ENCODE measurements around the gene TMEM221. TPM values are rescaled to one million over a fixed set of nuclear protein-coding genes. Genes with fewer than 3 reads are reported as not detected.
"Not testable (repeated sequence)": the region's sequence is repeated elsewhere in the genome, so short reads cannot be mapped to it uniquely, and the experiment has no call there.

The TMEM221 gene
- total RNA-seq = not detected in 2 replicates

- DNase-seq = peak; percentile 48
These were observed at the start of gene TMEM221 for GRCh38 chr19:17448131-17448967. Gene TMEM221, minus strand, starts transcription at chr19:17448668. Its CDS starts 206 bp downstream, at chr19:17448462.

- DNase-seq = no peak
These were observed 48.8 kb upstream of the TMEM221 start for GRCh38 chr19:17497149-17497798.

GRCh38 chr19:17496337-17496997 lies 48.0 kb upstream of the TMEM221 start:
- peak; percentile 92 for DNase-seq

GRCh38 chr19:17495639-17496296 lies 47.3 kb upstream of the TMEM221 start:
- no peak for DNase-seq

DNA sequence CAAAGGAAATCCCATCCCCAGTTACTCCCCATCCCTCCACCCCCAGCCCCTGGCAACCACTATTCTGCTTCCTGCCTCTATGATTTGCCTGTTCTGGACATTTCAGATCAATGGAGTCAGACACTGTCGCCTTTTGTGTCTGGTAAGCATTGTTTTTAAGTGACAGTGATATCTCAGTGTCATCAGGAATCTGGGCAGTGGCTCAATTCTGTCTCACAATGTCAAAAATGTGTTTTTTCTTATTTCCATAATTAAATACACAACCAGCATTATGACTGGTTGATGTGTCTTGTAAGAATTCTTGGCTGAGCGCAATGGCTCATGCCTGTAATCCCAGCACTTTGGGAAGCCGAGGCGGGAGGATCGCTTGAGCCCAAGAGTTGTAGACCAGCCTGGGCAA lies 42.8 kb upstream of the TMEM221 start:
- no peak for DNase-seq

GRCh38 chr19:17490411-17490810 lies 41.9 kb upstream of the TMEM221 start:
- no peak for DNase-seq

- peak; percentile 58 for DNase-seq
These were observed 41.0 kb upstream of the TMEM221 start for GRCh38 chr19:17489392-17490030.

GRCh38 chr19:17488593-17489391 lies 40.3 kb upstream of the TMEM221 start:
- DNase-seq = peak; percentile 86

DNA sequence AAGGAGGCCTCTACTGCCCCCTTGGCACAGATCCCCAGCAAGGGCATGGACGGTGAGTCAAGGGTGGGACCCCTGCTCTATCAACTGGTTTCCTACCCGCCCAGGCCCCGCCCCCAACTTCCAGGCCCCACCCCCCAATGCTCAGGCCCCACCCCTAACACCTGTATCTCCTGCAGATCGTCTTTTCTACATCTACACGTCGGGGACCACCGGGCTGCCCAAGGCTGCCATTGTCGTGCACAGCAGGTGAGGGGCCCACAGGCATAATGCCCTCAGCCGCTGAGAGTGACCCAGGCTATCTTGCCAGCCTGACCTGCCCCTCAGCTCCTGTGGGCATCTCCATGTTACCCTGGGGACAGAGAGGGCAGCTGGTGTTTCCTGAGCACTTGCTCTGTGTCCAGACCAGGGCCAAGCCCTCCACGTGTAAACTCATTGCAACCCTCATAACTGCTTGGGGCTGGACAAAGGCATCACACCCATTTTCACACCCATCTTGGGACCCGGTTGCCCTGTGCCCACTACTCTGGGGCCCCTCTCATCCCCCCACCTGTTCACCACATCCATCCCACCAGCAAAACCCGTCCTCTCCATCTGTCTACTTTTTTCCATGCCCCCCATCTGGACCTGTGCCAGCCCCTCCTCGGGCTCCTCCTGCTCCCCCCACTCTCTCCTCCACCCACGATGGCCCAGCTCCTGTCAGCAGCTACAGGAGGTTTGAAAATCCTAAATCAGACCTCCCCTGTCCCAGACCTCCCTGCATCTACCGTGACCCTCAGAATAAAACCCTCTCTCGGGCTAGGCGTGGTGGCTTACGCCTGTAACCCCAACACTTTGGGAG lies 39.0 kb upstream of the TMEM221 start:
- no peak for DNase-seq

- no peak for DNase-seq
These were observed 38.2 kb upstream of the TMEM221 start for GRCh38 chr19:17486545-17487240.

DNA sequence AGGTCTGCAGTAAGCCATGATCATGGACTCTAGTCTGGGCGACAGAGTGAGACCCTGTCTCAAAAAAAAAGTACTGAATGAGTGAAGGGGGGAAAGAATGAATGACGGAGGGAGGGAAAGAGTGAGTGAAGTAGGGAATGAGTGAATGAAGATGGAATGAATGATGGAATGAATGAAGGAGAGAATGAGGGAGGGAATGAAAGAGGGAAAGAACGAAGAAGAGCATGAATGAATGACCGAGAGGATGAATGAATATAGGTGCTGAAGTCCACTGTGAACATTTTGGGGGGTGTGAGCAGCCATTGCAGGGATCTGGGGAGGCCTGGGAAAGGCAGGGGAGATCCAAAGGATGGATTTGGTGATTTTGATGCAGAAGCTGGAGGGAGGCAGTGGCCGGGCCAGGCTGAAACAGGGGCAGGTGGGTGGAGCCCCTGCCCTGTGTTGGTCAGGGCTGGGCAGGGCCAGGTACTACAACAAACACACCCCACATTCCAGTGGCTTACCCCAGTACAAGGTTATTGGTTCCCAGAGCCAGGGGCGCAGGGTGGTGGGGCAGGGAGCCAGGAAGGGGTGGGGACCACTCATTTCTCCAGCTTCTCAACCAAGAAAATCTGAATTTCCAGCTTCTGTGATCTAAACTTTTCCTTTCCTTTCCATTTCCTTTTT lies 36.2 kb upstream of the TMEM221 start:
- DNase-seq = no peak

DNA sequence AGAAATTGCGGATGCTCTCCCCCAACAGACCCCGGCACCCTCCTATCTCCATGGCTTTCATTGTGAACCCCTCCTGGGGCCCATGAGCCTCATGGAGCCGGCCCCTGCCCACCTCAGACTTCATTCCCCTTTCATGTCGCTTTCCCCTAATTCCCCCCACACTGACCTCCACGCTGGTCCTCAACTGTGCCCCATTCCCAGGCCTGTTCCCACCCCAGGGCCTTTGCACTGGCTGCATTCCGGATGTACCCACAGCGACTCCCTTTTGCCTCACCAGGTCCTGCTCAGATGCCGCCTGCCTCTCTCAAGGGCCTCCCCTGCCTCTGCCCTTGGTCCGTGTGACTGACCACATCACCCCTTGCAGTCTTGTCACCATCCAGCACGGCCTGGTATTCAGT lies 35.1 kb upstream of the TMEM221 start:
- no peak for DNase-seq

DNA sequence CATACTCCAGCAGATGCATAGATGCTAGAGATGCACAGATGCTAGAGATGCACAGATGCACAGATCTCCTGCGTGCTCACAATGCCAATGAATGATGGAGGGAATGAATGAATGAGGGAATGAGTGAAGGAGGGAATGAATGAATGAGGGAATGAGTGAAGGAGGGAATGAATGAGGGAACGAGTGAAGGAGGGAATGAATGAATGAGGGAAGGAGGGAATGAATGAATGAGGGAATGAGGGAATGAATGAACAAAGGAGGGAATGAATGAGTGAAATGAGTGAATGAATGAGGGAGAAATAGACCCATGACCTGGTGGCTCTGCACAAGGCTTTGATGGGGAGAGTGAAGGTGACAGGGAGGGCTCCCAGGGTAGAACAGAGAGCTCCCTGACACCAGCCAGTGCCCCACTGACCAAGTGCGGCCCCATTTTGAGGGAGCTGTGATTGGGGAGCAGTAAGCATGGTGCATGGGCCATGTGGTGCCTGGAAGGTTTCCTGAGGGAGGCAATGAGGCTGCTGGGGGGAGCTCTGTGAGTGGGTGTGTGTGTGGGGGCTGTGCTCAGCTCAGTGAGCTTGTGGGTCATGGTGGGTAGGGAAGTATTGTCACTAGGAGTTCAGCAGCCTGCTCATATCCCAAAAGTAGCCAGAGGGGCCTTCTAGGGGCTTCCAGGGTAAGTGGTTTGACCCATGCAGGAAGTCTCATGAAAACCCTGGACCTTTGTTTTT lies 34.6 kb upstream of the TMEM221 start:
- DNase-seq = no peak

DNA sequence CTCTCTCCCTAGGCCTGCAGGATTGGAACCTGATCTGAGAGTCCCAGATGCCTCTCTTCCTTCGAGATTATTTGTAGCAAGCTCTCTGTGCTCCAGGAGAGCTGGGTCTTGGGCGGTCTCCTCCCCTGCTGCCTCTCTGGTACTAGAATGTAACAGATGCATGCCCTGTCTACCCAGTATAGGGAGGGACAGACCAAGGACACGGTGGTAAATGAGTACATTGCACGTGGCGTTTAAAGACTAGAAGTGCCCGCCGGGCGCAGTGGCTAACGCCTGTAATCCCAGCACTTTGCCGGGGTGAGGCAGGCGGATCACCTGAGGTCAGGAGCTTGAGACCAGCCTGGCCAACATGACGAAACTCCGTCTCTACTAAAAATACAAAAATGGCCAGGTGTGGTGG lies 33.5 kb upstream of the TMEM221 start:
- DNase-seq = no peak

GRCh38 chr19:17479325-17479791 lies 30.9 kb upstream of the TMEM221 start:
- no peak for DNase-seq

GRCh38 chr19:17475541-17476115 lies 27.2 kb upstream of the TMEM221 start:
- DNase-seq = peak; percentile 34

DNA sequence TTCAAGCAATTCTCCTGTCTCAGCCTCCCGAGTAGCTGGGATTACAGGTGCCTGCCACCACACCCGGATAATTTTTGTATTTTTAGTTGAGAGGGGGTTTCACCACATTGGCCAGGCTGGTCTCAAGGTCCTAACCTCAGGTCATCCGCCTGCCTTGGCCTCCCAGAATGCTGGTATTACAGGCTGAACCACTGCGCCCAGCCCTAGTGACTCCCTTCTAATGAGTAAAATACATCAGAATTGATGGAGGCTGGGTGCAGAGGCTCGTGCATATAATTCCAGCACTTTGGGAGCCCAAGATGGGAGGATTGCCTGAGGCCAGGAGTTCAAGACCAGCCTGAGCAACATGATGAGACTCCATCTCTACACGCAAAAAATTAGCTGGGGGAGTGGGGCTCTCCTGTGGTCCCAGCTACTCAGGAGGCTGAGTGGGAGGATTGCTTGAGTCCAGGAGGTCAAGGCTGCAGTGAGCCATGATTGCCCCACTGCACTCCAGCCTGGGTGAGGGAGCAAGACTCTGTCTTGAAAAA lies 26.6 kb upstream of the TMEM221 start:
- not testable (repeated sequence) for DNase-seq

- peak; percentile 88 for DNase-seq
These were observed 24.6 kb upstream of the TMEM221 start for GRCh38 chr19:17473041-17473440.
